RWPE2 (cell line): ENCODE measurements around the gene SMC4.

Source experiments
- ATAC-seq: fragments of 200-7000 bp; cut with Tn5 transposase; 3 replicates; pipeline ENCODE4 v1.9.1; 2021; ENCODE audit warnings: low read depth
- DNase-seq: peaks from one replicate; pipeline ENCODE4 v3.0.0-alpha.2; 2020; ENCODE audit warnings: low spot score
- H3K27ac ChIP-seq: fragments of 450-650 bp; 2 replicates; pipeline ENCODE4 v1.5.1; 2017; ENCODE audit warnings: mild to moderate bottlenecking; ENCODE audit not compliant: poor library complexity, severe bottlenecking
- H3K27me3 ChIP-seq: fragments of 250-450 bp; sonication (Bioruptor Pico); 2 replicates; pipeline ENCODE4 v1.5.1; 2021; ENCODE audit warnings: mild to moderate bottlenecking, moderate library complexity; ENCODE audit not compliant: insufficient read depth, poor library complexity, severe bottlenecking
- H3K36me3 ChIP-seq: fragments of 250-450 bp; sonication (Bioruptor Pico); 2 replicates; pipeline ENCODE4 v1.5.1; 2020; ENCODE audit warnings: low read depth, mild to moderate bottlenecking, moderate library complexity
- H3K4me1 ChIP-seq: fragments of 250-450 bp; sonication (Bioruptor Pico); 2 replicates; pipeline ENCODE4 v1.5.1; 2021; ENCODE audit warnings: mild to moderate bottlenecking, moderate library complexity; ENCODE audit not compliant: insufficient read depth, poor library complexity, severe bottlenecking
- H3K4me3 ChIP-seq: fragments of 250-450 bp; sonication (Bioruptor Pico); 2 replicates; pipeline ENCODE4 v1.5.1; 2021; ENCODE audit warnings: mild to moderate bottlenecking, moderate library complexity; ENCODE audit not compliant: severe bottlenecking
- H3K9me3 ChIP-seq: fragments of 250-450 bp; sonication (Bioruptor Pico); 2 replicates; pipeline ENCODE4 v1.5.1; 2021; ENCODE audit warnings: mild to moderate bottlenecking, moderate library complexity; ENCODE audit not compliant: severe bottlenecking
- TF ChIP-seq, protein P1 (sequence below): fragments of 450-650 bp; IDR thresholded peaks from one replicate; pipeline ENCODE4 v1.5.1; 2017; ENCODE audit warnings: mild to moderate bottlenecking, moderate library complexity; ENCODE audit not compliant: poor library complexity, severe bottlenecking

SMC4 gene

GRCh38 chr3:160427832-160428424, 28.5 kb downstream of the SMC4 start:
- DNase-seq: no peak
- TF ChIP-seq, protein P1, sequence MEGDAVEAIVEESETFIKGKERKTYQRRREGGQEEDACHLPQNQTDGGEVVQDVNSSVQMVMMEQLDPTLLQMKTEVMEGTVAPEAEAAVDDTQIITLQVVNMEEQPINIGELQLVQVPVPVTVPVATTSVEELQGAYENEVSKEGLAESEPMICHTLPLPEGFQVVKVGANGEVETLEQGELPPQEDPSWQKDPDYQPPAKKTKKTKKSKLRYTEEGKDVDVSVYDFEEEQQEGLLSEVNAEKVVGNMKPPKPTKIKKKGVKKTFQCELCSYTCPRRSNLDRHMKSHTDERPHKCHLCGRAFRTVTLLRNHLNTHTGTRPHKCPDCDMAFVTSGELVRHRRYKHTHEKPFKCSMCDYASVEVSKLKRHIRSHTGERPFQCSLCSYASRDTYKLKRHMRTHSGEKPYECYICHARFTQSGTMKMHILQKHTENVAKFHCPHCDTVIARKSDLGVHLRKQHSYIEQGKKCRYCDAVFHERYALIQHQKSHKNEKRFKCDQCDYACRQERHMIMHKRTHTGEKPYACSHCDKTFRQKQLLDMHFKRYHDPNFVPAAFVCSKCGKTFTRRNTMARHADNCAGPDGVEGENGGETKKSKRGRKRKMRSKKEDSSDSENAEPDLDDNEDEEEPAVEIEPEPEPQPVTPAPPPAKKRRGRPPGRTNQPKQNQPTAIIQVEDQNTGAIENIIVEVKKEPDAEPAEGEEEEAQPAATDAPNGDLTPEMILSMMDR: no peak
- Histone ChIP-seq H3K4me1 (no peaks in the 10 kb centered on the region), H3K27me3 (no peaks in the 10 kb centered on the region), H3K27ac (no peak overlapping the region), H3K4me3 (no peak overlapping the region), H3K9me3 (no peaks in the 10 kb centered on the region), H3K36me3 (peaks cover 100% of the 10 kb centered on the region)
- no peak for ATAC-seq

GRCh38 chr3:160434071-160434470, 34.6 kb downstream of the SMC4 start:
- peak; percentile 42; the same call in 2 of the 3 replicates for ATAC-seq
- Histone ChIP-seq H3K36me3 (peaks cover 98% of the 10 kb centered on the region), H3K9me3 (no peaks in the 10 kb centered on the region), H3K4me3 (no peak overlapping the region), H3K4me1 (no peaks in the 10 kb centered on the region), H3K27me3 (no peaks in the 10 kb centered on the region), H3K27ac (peak overlapping the region; percentile 8)
- TF ChIP-seq, protein P1: no peak
- DNase-seq: no peak

- H3K4me3 ChIP-seq: no peak overlapping the region
- ATAC-seq: no peak
- no peak for DNase-seq
Measured at GRCh38 chr3:160435095-160435494, 35.6 kb downstream of the SMC4 start.

DNA sequence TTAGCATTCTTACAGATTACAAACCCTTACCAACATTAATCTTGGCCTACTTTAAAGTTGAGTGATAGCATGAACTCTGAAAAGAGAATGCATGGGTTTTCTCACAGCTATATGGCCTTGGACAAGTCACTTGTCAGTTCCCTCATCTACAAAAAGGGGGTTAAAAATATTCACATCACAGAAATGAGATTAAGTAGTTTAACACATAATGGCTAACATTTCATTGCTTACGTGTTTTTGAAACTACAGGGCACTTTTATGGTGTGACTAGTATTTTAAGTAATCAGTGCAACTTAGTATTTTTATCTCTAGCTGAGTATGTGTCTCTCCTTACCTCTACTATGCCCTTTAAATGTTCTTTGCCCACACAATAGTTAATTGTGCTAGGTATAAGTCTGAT, 36.3 kb downstream of the SMC4 start:
- no peaks in the 10 kb centered on the region for H3K9me3 ChIP-seq
- H3K4me3 ChIP-seq: no peak overlapping the region
- TF ChIP-seq, protein P1: no peak
- no peaks in the 10 kb centered on the region for H3K27me3 ChIP-seq
- ATAC-seq (no peak), DNase-seq (no peak)
- no peak overlapping the region for H3K27ac ChIP-seq
- peaks cover 96% of the 10 kb centered on the region for H3K36me3 ChIP-seq
- no peaks in the 10 kb centered on the region for H3K4me1 ChIP-seq

More at GRCh38 chr3:160435095-160435494, 35.6 kb downstream of the SMC4 start:
- Histone ChIP-seq H3K27ac (no peak overlapping the region), H3K27me3 (no peaks in the 10 kb centered on the region), H3K9me3 (no peaks in the 10 kb centered on the region), H3K4me1 (no peaks in the 10 kb centered on the region), H3K36me3 (peaks cover 98% of the 10 kb centered on the region)
- TF ChIP-seq, protein P1: no peak

- no peaks in the 10 kb centered on the region for H3K9me3 ChIP-seq
- ATAC-seq (peak; percentile 19; the same call in 1 of the 3 replicates), DNase-seq (no peak)
- no peaks in the 10 kb centered on the region for H3K4me1 ChIP-seq
- no peak overlapping the region for H3K4me3 ChIP-seq
- no peak overlapping the region for H3K27ac ChIP-seq
- peaks cover 83% of the 10 kb centered on the region for H3K36me3 ChIP-seq
- H3K27me3 ChIP-seq: no peaks in the 10 kb centered on the region
- TF ChIP-seq, protein P1: no peak
Measured at GRCh38 chr3:160437083-160437455, 37.6 kb downstream of the SMC4 start.
